ENCODE results near the gene CYP3A7.
"Not testable (repeated sequence)": the region's sequence is repeated elsewhere in the genome, so short reads cannot be mapped to it uniquely, and the experiment has no call there.

Gene CYP3A7

DNA sequence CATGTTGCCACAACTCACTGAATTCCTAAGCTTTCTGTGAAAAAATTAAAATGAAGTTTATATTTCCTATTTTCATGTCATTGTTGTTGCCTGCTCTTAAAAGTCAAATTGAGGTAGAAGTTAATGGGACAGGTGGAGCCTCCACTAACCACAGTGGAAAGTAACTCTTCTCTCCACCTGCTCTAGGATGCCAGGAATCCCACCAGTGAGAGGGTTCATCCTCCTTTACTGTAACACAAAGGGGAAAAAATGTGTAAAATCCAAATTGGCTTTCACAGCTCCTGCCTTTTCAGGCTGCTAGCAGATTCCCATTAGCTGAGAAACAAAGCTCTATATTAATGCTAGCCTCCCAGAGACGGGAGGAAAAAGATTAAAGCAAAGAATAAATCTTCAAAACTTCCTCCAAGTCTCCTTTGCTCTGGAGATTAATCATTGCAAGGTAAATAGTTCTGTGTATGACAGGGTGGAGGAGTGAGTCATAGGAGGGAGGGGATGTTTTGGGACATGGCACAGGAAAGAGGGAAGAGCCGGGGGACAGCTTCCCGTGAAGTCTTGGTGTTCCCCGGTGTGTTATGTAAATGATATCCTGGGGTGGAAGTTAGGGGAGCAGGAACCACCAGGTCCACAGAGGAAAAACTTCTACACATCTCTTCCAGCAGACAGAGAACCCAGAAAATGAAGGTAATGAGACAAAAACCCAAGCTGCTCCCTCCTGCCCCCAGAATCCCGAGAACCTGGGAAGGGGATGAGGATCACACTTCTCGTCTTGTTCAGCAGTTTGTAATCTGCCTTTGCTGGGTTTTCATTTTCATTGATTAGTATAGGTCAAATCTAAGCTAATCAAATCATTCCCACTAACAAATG is 35.9 kb downstream of the CYP3A7 start:
- not testable (repeated sequence) for DNase-seq

DNA sequence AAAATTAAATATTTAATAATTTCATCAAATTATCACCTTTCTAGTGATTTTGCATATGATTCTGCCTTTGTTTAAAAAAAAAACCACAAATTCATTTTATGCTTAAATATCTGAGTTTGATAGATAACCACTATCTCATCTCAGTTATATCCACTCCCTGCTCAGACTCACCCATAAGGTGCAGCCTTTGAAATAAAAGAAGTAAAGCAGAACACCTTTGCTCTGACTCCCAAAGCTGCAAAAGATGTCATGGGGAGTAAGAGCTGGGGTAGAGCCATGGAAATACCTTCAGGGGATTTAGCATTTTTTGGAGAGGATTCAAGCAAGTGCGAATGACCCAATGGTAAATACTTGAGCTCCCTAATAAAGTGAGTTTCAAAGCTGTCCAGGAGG is 40.1 kb downstream of the CYP3A7 start:
- DNase-seq, result no peak

DNA sequence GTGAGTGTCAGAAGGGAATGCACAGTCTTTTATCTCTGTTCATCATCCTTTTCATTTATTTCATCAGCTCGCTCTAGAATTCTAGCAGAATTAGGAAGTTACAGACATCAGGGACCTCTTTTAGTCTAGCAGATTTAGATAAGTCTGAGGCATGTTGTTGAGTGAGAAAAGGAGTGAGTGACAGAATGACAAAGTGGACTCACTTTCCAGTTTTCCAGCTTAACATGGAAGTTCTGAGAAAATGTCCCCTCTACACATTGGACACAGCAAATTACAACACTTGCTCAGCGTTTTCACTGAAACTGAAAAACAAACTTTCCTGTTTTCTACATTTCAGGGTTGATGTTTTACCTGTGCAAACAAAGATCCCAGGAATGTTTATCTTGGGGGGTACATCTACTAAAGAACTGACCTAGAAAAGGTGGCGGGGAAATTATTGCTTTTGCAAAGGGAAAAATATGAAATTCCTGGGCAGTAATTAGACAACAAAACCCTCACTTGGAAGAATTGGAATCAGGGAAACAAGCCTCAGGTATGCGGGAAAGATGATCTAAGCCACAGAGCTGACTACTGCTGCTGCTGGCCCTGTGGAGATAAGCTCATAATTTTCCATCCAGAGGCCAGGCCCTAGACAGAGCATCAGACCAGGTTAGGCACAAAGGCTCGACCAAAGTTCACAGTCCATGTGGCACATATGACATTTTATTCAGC is 40.6 kb downstream of the CYP3A7 start:
- DNase-seq, result no peak

DNA sequence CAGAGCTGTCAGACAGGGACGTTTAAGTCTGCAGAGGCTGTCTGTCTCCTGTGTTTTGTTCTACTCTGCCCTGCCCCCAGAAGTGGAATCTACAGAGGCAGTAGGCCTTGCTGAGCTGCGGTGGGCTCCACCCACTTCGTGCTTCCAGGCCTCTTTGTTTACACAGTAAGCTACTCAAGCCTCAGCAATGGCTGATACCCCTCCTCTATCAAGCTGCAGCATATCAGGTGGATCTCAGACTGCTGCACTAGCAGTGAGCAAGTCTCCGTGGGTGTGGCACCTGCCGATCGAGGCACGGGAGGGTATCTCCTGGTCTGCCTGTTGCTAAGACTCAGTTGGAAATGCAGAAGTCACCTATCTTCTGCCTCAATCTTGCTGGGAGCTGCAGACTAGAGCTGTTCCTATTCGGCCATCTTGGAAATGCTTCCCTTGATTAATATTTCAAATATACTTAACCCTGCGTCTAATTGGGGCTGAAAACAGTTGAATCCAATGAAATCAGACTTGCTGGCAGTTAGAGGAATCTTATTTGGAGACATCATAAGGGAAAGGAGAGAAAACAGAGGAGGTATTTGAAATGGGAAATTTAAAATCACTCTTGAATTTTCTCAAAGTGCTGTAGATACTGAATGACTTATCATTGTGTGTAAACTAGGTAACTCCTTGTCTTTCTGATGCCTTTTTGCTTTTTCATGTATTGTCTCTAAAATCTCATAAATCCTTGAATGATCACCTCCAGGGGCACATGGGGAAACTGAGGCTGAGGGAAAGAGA is 41.4 kb downstream of the CYP3A7 start:
- no peak for DNase-seq

DNA sequence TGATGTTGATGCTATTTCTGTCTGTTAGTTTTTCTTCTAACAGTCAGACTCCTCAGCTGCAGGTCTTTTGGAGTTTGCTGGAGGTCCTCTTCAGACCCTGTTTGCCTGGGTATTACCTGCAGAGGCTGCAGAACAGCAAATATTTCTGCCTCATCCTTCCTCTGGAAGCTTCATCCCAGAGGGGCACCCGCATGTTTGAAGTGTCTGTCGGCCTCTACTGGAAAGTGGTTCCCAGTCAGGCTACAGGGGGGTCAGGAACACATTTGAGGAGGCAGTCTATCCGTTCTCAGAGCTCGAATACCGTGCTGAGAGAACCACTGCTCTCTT is 41.9 kb downstream of the CYP3A7 start:
- no peak for DNase-seq

DNA sequence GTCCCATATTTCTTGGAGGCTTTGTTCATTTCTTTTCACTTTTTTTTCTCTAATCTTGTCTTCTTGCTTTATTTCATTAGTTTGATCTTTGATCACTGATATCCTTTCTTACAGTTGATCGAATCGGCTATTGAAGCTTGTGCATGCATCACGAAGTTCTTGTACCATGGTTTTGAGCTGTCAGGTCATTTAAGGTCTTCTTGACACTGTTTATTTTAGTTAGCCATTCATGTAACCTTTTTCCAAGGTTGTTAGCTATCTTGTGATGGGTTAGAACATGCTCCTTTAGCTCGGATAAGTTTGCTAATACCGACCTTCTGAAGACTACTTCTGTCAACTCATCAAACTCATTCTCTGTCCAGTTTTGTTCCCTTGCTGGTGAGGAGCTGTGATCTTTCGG is 42.4 kb downstream of the CYP3A7 start:
- DNase-seq, result not testable (repeated sequence)

DNA sequence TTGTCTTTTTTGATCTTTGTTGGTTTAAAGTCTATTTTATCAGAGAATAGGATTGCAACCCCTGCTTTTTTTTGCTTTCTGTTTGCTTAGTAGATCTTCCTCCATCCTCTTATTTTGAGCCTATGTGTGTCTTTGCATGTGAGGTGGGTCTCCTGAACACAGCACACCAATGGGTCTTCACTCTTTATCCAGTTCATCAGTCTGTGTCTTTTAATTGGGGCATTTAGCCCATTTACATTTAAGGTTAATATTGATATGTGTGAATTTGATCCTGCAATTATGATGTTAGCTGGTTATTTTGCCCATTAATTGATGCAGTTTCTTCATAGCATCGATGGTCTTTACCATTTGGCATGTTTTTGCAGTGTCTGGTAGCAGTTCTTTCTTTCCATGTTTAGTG is 43.3 kb downstream of the CYP3A7 start:
- not testable (repeated sequence) for DNase-seq

DNA sequence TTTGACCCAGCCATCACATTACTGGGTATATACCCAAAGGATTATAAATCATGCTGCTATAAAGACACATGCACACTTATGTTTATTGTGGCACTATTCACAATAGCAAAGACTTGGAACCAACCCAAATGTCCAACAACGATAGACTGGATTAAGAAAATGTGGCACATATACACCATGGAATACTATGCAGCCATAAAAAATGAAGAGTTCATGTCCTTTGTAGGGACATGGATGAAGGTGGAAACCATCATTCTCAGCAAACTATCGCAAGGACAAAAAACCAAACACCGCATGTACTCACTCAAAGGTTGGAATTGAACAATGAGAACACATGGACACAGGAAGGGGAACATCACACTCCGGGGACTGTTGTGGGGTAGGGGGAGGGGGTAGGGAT is 44.1 kb downstream of the CYP3A7 start:
- DNase-seq, result not testable (repeated sequence)

DNA sequence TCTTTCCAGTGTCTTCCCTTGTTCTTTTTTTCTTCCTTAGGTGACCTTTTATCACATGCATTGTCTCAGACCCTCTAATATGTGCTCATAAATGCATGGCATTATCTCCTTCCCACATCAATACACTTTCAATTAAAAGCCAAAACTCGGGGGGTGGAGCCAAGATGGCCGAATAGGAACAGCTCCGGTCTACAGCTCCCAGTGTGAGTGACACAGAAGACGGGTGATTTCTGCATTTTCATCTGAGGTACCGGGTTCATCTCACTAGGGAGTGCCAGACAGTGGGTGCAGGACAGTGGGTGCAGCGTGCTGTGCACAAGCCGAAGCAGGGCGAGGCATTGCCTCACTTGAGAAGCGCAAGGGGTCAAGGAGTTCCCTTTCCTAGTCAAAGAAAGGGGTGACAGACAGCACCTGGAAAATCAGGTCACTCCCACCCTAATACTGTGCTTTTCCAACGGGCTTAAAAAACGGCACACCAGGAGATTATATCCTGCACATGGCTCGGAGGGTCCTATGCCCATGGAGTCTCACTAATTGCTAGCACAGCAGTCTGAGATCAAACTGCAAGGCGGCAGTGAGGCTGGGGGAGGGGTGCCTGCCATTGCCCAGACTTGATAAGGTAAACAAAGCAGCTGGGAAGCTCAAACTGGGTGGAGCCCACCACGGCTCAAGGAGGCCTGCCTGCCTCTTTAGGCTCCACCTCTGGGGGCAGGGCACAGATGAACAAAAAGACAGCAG is 49.0 kb downstream of the CYP3A7 start:
- DNase-seq, result not testable (repeated sequence)

DNA sequence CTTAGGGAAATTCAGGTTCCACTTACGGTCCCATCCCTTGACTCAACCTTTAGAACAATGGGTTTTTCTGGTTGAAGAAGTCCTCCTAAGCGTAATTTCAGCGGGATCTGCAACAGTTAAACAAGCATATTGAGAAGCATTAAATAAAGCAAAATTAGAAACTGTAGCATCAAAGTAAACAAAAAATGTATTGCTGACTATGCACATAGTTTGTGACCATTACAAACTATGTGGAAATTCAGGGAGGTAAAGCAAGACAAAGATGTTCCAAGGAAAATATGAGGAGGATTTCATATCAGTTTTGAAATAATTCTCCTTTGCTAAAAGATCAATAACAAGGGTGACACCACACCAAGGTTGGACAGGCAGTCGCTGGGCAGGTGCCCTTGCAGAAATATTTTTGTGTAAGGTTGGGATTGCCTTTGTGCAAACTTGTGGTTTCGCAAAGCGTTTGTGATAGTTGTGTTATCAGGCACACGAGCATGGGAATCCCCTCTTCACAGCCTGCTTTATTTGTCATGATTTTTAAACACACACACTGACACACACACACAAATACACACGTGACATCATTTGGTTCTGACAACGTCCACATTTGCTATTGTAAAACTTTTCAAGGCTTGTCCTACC is 49.8 kb downstream of the CYP3A7 start:
- DNase-seq, result no peak

DNA sequence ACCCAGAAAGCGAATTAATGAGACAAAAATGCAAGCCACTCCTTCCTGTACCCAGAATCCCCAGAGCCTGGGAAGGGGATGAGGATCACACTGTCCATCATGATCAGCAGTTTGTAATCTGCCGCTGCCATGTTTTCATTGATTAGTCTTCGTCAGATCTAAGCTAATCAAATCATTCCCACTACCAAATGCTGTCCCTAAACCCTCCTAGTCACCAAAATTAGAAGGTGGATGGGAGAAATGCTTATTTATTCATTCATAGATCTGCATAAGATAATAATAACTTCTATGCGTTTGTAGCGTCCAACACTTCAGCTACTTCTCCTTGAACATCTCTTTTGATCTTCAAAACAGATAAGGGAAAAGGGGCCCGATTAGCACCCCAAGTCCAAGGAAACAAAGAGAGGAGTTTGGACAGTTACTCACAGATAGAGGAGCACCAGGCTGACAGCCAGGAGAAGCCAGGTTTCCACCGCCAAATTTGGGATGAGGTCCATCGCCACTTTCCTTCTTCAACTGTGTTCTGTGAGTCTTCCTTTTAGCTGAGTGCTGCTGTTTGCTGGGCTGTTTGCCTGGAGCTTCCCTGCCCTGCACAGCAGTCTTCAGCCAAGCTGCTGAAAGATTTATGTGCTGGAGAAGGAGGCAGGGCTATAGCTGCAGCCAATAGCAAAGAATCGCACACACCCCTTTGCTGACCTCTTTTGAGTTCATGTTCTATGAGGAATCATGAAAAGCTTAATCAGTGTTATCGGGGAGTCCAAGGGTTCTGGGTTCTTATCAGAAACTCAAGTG is 55.4 kb downstream of the CYP3A7 start, which contains the start of gene CYP3A5:
TSS of gene CYP3A5 (minus strand) at position 597 of the 792 bp plus-strand sequence. CDS start at position 497, 100 bp downstream.
- DNase-seq, result no peak

DNA sequence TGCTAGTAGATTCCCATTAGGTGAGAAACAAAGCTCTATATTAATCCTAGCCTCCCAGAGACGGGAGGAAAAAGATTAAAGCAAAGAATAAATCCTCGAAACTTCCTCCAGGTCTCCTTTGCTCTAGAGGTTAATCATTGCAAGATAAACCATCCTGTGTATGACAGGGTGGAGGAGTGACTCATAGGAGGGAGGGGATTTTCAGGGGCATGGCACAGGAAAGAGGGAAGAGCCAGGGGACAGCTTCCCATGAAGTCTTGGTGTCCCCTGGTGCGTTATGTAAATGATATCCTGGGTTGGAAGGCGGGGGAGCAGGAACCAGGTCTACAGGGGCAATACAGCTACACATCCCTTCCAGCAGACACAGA is 56.0 kb downstream of the CYP3A7 start:
- no peak for DNase-seq

DNA sequence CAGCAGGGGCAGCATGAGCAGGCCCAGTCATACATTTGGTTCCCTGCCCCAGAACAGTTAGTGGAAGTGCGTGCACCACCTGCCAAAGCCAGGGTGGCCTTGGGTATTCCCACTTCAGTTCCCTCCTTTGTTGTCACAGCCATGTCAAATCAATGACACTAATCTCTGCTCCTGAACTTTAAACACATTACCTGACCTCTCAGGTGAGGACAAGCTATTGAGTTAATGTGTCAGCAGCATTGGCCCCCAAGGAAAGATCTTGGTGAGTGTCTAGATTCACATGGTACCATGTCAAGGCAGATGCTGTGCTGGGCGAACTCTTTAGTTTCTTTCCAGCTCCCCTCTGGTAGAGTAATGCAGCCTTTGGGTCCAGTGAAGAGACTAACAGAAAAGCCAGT is 57.3 kb downstream of the CYP3A7 start:
- DNase-seq, result no peak

DNA sequence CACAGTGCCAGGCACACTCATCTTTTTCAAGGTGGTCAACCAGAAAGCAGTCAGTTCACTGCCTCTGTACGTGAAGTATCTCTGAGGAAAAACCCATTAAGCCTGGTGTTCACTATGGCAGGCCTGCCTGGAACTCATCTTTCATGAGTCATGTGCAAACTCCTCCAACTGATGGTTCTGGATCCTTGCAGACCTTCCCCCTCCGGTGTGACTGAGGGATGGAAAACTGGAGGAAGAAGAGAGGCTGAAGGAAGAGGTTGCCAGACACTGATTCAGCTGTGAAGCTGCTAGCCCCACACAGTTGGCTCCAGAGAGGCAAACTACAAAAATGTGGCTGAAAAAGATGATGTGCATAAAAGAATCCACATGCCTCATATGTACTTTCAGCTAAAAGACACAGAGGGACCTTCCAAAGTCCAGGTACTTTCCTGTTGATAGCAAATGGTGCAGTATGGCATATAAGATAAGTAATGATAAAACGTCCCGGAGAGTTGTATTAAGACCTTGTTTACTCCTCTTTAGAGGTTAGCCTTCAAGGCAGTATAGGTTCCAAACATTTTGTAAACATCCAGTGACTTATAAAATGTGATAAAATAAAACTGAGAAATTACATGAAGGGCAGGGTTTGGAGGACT is 57.9 kb downstream of the CYP3A7 start:
- DNase-seq, result no peak

DNA sequence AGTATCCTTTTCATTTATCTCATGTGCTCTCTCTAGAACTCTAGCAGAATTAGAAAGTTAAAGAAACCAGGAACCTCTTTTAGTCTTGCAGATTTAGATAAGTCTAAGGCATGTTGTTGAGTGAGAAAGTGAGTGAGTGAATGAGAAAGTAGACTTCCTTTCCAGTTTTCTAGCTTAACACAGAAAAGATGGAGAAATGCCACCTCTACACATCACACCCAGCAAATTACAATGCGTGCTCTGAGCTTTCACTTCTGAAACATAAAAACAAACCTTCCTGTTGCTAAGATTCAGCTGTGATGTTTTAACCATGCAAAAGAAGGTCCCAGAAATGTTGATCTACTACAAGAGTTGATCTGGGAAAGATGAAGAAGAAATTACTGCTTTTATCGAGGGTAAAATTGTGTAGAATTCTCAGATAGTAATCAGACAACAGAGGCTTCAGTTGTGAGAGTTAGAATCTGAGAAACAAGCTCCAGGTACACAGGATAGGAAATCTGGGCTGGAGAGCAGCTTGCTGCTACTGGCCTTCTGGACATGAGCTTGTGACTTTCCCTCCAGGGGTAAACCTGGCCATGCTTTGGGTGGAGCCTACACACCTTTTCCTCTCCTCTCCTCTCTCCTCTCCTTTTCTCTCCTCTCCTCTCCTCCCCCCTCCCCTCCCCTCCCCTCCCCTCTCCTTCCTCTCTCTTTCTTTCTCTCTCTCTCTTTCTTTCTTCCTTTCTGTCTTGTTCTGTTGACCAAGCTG is 59.8 kb downstream of the CYP3A7 start:
- DNase-seq, result no peak

DNA sequence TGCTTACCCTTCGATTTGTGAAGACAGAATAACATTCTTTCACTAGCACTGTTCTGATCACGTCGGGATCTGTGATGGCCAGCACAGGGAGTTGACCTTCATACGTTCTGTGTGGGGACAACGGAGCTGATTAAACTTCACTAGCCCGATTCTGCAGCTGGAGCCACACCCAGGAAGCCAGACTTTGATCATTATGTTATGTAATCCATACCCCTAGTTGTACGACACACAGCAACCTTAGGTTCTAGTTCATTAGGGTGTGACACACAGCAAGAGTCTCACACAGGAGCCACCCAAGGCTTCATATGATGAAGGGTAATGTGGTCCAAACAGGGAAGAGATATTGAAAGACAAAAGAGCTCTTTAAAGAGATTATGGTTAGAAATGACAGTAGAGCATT is 62.4 kb downstream of the CYP3A7 start:
- no peak for DNase-seq

DNA sequence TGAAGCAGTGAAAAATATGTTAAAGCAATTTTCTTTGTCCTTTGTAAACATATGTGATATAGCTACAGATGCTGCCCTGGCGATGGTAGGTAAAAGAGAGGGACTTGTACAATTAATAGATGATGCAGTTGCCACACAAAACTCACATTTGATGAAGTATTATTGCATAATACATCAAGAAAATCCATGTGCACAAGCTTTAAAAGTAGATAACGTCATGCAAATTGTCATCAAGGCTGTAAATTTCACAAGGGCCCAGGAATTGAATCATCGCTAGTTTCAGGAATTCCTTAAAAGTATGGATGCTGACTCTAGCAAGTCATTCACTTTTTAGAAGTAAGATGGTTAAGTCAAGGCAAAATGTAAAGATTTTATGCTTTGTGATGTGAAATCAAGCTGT is 65.2 kb downstream of the CYP3A7 start:
- no peak for DNase-seq

DNA sequence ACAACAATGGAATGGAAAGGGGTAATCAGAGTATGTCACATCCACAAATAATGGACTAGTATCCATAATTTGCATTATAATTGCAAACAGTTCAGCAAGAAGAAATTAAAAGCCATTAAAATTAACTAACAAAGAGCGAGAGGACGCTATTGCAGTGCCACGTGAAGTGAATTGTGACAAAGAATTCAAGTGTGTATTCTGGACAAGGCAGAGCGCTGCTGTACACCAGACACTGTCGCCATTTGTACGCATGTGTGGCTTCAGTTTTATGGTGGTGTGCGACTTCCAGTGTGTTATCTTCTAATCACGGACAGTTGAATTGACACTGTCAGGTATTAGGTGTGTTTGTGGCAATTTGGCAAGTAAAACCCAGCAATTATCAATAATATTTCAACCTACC is 66.5 kb downstream of the CYP3A7 start:
- no peak for DNase-seq

DNA sequence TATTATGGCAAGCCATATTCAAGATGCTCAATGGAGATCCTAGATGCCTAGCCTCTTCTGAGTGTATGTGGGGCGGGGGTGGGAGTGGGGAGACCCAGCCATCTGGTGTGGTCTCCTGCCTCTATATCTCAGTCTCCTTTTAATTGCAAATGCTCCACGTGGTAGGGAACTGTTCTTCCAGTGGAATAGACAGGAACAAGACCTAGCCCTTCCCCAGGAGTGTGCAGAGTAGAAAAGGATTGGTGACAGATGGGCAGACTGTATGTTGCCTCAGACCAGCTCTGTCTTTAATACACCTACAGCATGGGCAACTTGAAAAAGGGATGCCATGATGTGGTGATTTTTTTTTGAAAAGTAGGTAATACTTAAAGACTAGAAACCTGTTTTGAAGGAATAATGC is 67.8 kb downstream of the CYP3A7 start:
- no peak for DNase-seq

DNA sequence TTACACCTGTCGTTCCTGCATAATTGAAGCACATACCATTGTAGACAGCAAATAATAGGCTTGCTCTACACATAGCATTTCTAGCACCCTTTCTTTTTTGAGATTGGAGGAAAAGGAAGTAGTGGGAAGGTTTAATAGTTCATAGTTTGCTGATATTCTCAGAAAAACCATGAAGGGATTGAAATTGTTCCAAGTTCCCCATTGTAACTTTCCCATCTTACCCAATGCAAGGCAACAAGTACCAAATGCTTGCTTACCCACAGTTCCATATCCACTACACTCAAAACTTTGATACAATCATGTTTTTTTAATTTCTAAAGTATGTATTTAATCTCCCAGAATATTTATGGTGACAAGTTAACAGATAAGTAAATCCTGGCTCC is 69.0 kb downstream of the CYP3A7 start:
- no peak for DNase-seq
